ENCODE data around the gene HMGB4.

The HMGB4 gene

GRCh38 chr1:33848205-33848937, 15.5 kb upstream of the HMGB4 start:
- DNase-seq (ENCODE audit: low read depth): no peak

- DNase-seq (ENCODE audit: low read depth): no peak
Measured at GRCh38 chr1:33849211-33849610, 14.7 kb upstream of the HMGB4 start.

GRCh38 chr1:33850481-33850880, 13.4 kb upstream of the HMGB4 start:
- DNase-seq (ENCODE audit: low read depth): no peak

GRCh38 chr1:33852711-33853110, 11.2 kb upstream of the HMGB4 start:
- DNase-seq (ENCODE audit: low read depth): no peak

GRCh38 chr1:33853431-33853830, 10.4 kb upstream of the HMGB4 start:
- DNase-seq (ENCODE audit: low read depth): no peak

- DNase-seq (ENCODE audit: low read depth): no peak
Measured at GRCh38 chr1:33854091-33854490, 9.8 kb upstream of the HMGB4 start.

- DNase-seq (ENCODE audit: low read depth): no peak
Measured at GRCh38 chr1:33860671-33861070, 3.2 kb upstream of the HMGB4 start.

- DNase-seq (ENCODE audit: low read depth): no peak
Measured at GRCh38 chr1:33864460-33865389, 846 bp downstream of the HMGB4 start.

GRCh38 chr1:33866281-33866680, 2.4 kb downstream of the HMGB4 start:
- DNase-seq (ENCODE audit: low read depth): no peak

- DNase-seq (ENCODE audit: low read depth): no peak
Measured at GRCh38 chr1:33867684-33868083, 3.8 kb downstream of the HMGB4 start.

GRCh38 chr1:33872275-33872674, 8.4 kb downstream of the HMGB4 start:
- no peak for DNase-seq (ENCODE audit: low read depth)

GRCh38 chr1:33872683-33873082, 8.8 kb downstream of the HMGB4 start:
- no peak for DNase-seq (ENCODE audit: low read depth)

- DNase-seq (ENCODE audit: low read depth): no peak
Measured at GRCh38 chr1:33874636-33875035, 10.8 kb downstream of the HMGB4 start.

- DNase-seq (ENCODE audit: low read depth): no peak
Measured at GRCh38 chr1:33875862-33876261, 12.0 kb downstream of the HMGB4 start.

GRCh38 chr1:33876970-33877650, 13.2 kb downstream of the HMGB4 start:
- DNase-seq (ENCODE audit: low read depth): no peak

GRCh38 chr1:33878392-33878791, 14.5 kb downstream of the HMGB4 start:
- DNase-seq (ENCODE audit: low read depth): no peak

GRCh38 chr1:33880305-33880704, 16.4 kb downstream of the HMGB4 start:
- DNase-seq (ENCODE audit: low read depth): no peak

- DNase-seq (ENCODE audit: low read depth): no peak
Measured at GRCh38 chr1:33886496-33886895, 22.6 kb downstream of the HMGB4 start.

- no peak for DNase-seq (ENCODE audit: low read depth)
Measured at GRCh38 chr1:33893147-33893830, 29.4 kb downstream of the HMGB4 start.

- no peak for DNase-seq (ENCODE audit: low read depth)
Measured at GRCh38 chr1:33895396-33895795, 31.5 kb downstream of the HMGB4 start.

GRCh38 chr1:33895976-33896375, 32.1 kb downstream of the HMGB4 start:
- no peak for DNase-seq (ENCODE audit: low read depth)

GRCh38 chr1:33897092-33897725, 33.3 kb downstream of the HMGB4 start:
- no peak for DNase-seq (ENCODE audit: low read depth)

Data from stimulated activated CD8-positive, alpha-beta memory T cell treated with anti-CD3 and anti-CD28 coated beads, Interleukin-15, amount 100 ng/mL, for 1 hour (primary cell).